Germinal center (tissue), 1 donor: ENCODE data around the gene PLEKHH3.
"Not testable (repeated sequence)": the region's sequence is repeated elsewhere in the genome, so short reads cannot be mapped to it uniquely, and the experiment has no call there.

Source experiments
- DNase-seq: peaks from one replicate; pipeline ENCODE4 v3.0.0; 2012; ENCODE audit warnings: mixed read lengths, low spot score

PLEKHH3 gene

GRCh38 chr17:42670789-42671657 is 5.8 kb downstream of the PLEKHH3 start:
- no peak for DNase-seq

GRCh38 chr17:42669977-42670788 is 6.6 kb downstream of the PLEKHH3 start:
- DNase-seq: peak; percentile 83

- DNase-seq: no peak
Observed at GRCh38 chr17:42669705-42669976, 7.2 kb downstream of the PLEKHH3 start.

DNA sequence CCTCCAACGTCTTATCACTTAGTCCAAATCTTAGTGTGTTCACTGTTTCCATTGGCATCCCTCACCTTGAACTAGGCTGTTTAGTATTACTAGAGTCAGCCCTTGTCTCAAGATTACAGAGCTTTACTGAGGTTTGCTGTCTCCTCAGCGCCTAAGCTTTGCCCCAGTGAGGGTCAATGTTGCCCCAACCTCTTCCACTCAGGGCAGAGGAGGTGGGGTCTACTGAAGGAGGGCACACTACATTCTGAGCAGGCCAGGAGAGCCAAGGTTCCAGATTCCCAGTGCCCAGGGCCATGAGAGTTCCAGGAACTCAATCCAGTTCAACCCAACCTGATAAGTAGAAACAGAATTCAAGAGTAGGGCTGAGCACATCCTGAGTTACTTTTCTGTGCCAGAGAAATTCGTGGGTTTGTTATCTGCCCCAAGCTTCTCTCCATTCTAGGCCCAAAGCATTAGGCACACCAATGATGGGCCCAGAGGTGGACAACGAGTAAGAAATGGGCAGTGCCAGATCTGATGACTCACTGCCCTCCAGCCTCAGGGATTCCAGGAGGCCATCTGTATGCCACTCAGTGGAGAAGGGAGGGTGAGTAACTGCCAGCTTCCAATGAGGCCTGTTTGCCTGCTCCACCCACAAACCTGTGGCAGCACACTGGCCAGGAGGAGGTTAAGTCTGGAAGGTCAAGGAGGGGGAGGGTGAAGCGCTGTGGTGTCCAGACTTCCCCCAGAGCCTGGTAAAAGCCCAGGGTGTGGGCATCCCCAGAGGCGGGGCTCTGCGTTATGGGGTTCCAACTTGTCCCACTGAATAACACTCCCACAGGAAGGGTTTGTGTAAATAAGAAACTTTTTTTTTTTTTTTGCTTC is 9.5 kb downstream of the PLEKHH3 start:
- no peak for DNase-seq

GRCh38 chr17:42666126-42666525 is 10.7 kb downstream of the PLEKHH3 start:
- not testable (repeated sequence) for DNase-seq

GRCh38 chr17:42665581-42666001 is 11.2 kb downstream of the PLEKHH3 start:
- no peak for DNase-seq

DNA sequence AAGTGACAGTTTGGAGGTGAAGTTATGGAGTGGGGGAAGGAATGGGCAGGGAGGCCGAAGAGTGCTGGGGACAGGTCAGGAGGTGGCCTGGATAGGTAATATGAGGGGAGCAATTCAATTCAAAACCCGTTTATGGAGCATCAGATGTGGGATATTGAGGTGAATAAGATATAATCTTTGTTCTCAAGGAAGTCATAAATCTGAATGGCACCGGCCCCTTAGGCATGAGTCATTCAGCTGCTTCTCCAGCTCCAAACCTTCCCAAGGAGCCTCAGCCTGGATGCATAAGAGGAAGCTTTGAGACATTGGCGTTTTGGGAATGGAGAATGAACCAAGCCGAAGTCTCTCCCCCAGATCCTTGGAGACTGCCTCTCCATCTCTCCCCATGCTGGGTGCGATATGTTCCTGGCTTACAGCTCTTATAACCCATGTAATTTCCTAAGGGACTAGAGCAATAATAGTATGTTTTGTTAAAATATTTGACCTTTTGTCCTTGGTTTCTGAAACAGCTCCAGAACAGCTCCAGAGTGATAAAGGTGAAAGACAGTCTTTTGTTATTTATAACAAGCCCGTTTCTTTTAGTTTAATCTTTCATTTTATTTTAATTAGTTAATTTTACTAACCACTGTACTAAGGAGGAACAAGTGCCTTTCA is 16.0 kb downstream of the PLEKHH3 start:
- no peak for DNase-seq

DNA sequence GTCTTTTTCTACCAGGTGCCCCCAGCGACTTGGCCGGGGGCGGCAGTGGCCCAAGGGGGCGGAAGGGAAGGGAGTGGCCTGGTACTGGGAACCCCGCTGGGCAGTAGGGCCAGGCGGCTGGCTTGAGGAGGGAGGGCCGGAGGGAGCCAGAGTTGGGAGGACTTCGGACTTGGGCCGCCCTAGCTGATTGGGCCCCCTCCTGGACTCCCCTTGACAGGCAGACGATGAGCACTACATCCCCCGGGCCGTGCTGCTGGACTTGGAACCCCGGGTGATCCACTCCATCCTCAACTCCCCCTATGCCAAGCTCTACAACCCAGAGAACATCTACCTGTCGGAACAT is 16.9 kb downstream of the PLEKHH3 start:
- not testable (repeated sequence) for DNase-seq

DNA sequence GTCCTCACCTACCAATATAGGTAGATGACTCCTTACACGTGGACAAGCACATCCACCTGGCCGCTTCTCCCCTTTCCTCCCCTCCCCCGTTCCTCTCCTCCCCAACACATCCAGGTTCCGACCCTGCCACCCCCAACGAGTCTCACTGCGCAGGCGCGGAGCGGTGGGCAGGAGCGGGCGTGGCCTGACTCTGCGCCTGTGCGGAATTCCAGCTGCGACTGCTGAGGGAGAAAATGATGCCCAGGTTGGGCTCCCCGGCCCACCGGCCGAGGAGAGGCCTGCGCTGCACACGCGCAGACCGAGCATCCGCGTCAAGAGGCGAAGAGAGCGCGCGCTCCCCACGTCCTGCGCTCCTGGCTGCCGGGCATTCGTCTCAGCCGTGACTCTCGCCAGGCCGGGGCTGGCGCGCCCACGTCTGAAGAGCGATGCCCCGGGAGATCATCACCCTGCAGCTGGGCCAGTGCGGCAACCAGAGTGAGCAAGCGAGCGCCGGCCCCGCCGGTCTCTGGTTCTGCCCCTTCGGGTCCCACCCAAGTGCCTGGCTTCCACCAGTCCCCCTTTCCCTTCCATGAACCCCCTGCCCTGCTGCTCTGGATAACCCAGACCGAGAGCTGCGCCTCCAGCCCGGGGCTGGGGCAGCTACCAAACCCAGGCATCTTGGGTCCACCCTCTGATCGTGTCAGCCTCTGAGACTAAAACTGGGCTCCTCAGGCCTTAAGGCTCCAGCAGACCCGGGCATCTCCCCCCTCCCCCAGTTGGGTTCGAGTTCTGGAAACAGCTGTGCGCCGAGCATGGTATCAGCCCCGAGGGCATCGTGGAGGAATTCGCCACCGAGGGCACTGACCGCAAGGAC is 17.5 kb downstream of the PLEKHH3 start, which contains the start of gene TUBG2:
TSS of gene TUBG2 (plus strand) at position 206 of the 853 bp plus-strand sequence. CDS start at position 426, 220 bp downstream.
- peak; percentile 91 for DNase-seq

DNA sequence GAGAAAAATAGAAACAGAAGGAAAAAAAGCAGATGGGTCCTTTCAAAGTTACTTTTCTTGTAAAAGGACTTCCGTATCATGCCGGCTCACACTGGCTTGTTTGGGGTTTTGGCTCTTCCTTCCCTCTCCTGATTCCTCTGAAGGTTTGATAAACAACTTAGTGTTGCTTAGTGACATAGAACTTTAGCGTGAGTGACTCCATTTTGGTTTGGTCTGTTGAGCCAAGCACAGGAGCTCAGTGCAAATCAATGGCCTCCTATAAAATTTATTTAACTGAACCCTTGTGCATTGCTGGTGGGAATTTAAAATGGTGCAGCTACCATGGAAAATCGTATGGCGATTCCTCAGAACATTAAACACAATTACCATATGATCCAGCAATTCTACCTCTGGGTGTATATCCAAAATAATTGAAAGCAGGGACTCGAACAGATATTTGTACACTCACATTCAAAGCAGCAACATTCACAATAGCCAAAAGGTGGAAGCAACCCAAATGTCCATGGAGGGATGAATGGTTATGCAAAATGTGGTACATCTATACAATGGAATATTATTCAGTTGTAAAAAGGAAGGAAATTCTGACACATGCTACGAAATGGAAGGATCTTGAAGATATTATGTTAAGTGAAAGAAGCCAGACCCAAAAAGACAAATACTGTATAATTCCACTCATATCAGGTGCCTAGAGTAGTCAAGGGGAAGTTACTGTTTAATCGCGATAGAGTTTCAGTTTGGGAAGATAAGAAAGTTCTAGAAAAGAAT is 18.8 kb downstream of the PLEKHH3 start:
- DNase-seq: no peak

GRCh38 chr17:42655528-42655927 is 21.3 kb downstream of the PLEKHH3 start:
- no peak for DNase-seq

DNA sequence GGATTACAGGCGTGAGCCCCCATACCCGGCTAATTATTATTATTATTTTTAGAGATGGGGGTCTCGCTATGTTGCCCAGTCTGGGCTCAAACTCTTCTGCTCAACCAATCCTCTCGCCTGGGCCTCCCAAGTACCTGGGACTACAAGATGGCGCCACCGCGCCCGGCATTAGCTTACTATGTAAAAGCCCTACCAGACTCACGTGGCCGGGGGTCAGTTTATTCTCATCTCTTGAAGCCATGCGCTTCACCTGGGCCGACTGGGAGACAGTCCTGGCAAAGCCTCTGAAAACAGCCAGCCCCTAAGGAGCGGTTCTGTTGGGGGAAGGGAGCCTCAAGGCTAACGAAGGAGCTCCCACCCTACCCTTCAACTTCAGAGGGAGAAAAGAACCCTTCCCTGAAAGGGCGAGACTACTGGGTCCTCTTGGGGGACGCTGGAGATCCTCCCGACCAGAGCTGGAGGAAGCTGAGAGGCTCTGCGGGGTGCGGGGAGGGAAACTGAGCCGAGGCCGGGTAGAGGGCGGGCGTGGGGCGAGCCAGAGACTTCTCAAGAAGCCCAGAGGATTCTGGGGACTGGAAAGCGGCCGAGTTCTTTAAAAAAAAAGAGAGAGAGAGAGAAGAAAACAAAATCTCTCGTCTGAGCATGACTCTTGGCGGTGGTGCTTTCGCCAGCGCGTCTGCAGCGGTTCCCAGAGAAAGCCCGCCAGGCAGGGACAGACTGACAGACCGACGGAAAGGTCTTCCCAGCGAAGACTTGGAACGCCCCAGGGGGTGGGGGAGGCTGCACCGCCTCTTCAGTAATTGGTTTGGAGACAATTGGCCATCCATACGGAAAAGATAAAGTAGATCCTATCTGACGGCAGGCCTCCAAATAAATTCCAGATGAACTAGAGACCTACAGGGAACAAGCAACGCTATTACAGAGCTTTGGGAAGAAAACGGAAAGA is 23.3 kb downstream of the PLEKHH3 start:
- DNase-seq: no peak

GRCh38 chr17:42651392-42651791 is 25.4 kb downstream of the PLEKHH3 start:
- DNase-seq: no peak

- DNase-seq: no peak
Observed at GRCh38 chr17:42647778-42648177, 29.0 kb downstream of the PLEKHH3 start.

- DNase-seq: no peak
Observed at GRCh38 chr17:42642336-42642735, 34.5 kb downstream of the PLEKHH3 start.

GRCh38 chr17:42640121-42640520 is 36.7 kb downstream of the PLEKHH3 start:
- no peak for DNase-seq

GRCh38 chr17:42639525-42640113 is 37.2 kb downstream of the PLEKHH3 start:
- DNase-seq: no peak

DNA sequence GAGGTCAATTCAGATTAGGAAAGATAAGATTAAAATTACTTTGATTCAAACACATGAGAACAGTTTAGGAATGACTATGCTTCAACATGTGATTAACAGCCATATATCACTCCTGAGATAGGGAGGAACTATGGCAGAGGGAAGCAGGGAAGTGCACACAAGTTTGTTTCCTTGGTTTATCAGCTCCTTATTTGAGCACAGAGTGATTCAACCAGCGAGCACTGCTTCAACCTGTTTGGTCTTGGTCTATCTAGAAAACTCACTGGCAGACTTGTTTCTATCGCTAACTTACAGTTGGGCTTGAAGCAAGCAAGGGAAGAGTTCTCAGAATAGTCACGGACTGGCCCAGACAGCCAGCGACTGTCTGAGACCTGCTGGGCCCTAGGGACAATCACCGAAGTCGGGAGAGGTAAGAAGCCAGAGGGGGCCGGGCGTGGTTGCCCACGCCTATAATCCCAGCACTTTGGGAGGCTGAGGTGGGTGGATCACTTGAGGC is 43.8 kb downstream of the PLEKHH3 start:
- no peak for DNase-seq
